GM12801 (cell line): ENCODE data around the gene MED23.

Source experiments
- TF ChIP-seq, protein P1 (sequence below): IDR thresholded peaks from one replicate; pipeline ENCODE4 v1.5.1; 2011; ENCODE audit warnings: control low read depth; ENCODE audit not compliant: insufficient read length; ENCODE audit errors: extremely low read depth

Gene MED23

GRCh38 chr6:131592935-131593334, 35.1 kb downstream of the MED23 start:
- TF ChIP-seq, protein P1, sequence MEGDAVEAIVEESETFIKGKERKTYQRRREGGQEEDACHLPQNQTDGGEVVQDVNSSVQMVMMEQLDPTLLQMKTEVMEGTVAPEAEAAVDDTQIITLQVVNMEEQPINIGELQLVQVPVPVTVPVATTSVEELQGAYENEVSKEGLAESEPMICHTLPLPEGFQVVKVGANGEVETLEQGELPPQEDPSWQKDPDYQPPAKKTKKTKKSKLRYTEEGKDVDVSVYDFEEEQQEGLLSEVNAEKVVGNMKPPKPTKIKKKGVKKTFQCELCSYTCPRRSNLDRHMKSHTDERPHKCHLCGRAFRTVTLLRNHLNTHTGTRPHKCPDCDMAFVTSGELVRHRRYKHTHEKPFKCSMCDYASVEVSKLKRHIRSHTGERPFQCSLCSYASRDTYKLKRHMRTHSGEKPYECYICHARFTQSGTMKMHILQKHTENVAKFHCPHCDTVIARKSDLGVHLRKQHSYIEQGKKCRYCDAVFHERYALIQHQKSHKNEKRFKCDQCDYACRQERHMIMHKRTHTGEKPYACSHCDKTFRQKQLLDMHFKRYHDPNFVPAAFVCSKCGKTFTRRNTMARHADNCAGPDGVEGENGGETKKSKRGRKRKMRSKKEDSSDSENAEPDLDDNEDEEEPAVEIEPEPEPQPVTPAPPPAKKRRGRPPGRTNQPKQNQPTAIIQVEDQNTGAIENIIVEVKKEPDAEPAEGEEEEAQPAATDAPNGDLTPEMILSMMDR: no peak

DNA sequence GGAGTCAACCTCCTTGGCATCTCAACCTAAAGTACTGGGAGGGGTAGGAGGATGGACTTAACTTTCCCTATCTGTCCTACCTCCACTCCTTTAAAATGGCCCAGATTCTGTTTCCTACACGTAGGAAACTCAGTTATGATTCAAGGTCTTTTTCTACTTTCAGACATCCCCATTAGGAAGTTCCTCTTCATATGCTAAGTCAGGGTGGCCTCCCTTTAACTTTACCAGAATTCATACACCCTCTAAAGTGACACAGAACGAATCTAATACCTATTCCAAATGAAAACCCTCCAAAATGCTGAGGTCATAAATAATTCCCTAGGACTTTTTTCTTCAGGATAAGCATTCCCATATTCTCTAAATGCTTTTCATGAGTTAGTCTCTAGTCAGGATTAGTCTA, 39.4 kb downstream of the MED23 start:
- TF ChIP-seq, protein P1: no peak

GRCh38 chr6:131587909-131588308, 40.1 kb downstream of the MED23 start:
- TF ChIP-seq, protein P1: no peak

- TF ChIP-seq, protein P1: no peak
These were observed 41.5 kb downstream of the MED23 start for GRCh38 chr6:131586543-131586942.

DNA sequence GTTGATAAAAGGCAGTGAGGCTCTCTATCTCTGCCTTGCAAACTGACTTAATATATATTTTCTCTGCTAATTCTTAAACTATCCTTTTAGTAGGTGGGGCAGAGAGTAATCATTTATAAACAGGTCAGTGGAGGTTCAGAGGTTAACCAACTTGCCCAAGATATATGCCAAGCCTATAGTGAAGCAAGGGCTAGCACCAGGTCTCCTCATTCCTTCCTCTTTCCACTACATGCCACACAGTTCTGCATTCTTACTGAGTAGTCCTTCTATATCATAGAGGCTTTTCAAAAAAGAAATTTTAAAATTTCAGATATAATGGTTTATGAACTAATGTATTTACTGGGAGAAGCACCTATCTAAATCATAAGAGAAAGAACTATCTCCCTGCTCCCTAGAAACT, 46.5 kb downstream of the MED23 start:
- TF ChIP-seq, protein P1: no peak

DNA sequence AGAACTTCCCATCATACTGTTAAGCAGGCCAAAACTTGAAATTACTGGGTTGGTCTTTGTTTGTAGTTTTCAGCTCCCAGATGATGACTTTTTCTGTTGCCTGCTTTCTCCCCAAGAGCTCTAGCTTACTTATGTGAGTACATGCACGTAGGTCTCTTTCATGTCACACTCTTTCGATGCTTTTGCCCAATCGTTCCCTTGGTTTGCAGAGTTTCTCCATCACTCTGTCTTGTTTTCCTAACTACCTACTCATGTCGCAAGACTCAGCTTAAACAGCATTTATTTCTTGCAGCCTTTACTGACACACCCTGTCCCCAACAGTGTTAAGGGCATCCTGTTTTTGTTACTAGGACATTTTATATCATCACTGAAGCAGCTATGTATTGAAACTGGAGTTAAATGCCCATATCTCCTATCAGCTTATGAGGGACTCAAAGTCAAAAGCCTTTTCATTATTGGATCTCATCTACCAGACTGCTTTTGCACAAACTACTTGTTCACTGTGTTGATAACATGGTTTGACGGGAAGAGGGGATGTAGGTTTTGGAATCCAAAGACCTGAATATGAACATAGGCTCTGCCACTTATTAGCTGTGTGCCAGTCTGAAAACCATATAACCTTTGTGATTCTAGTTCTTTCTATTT, 52.1 kb downstream of the MED23 start:
- TF ChIP-seq, protein P1: no peak

DNA sequence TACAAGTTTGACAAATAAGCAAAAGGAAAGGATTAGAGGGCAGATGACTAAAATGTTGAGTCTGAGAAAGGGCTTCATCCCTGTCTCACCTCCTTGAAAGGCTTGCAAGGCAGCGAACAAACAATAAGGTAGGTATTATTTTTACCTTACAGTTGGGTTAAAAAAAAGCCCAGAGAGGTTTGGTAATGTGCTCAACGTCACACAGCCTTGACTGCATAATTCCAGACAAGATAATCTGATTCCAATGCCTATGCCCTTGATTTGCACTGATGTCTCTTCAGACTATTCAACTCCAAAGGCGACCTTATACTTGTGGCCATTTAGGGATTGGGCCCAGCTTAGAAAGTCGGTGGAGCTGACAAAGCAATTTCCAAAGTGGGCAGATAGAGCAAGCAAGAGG, 53.4 kb downstream of the MED23 start:
- TF ChIP-seq, protein P1: no peak
